ENCODE measurements around the gene CCL28.

DNA sequence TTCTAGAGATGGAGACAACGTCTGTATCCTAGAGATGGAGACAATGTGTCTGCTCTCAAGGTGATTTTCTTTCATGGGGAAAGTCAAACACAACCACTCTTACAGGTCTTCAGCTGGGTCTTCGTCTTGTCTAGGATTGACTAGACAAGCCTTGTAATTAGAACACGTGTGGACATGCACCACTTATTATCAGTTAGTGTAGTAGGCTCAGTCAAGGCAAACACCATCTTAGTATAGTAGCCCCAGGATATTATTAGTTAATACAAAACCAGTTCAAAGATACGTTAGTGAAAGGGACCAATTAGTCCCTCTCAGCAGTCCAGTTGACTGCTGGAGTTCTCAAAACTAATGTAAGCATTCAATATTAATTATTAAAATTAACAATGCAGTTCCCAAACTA is 15.1 kb upstream of the CCL28 start:
- TF ChIP-seq, protein P1, sequence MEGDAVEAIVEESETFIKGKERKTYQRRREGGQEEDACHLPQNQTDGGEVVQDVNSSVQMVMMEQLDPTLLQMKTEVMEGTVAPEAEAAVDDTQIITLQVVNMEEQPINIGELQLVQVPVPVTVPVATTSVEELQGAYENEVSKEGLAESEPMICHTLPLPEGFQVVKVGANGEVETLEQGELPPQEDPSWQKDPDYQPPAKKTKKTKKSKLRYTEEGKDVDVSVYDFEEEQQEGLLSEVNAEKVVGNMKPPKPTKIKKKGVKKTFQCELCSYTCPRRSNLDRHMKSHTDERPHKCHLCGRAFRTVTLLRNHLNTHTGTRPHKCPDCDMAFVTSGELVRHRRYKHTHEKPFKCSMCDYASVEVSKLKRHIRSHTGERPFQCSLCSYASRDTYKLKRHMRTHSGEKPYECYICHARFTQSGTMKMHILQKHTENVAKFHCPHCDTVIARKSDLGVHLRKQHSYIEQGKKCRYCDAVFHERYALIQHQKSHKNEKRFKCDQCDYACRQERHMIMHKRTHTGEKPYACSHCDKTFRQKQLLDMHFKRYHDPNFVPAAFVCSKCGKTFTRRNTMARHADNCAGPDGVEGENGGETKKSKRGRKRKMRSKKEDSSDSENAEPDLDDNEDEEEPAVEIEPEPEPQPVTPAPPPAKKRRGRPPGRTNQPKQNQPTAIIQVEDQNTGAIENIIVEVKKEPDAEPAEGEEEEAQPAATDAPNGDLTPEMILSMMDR (IDR thresholded peaks at IDR 0.05; ENCODE audit: insufficient read depth, low read length, poor library complexity, severe bottlenecking) = no peak
- TF ChIP-seq EZH2phosphoT487 (conservative IDR thresholded peaks at IDR 0.05; ENCODE audit: low read length) = no peak
